Measurements from ENCODE around the gene ASB16.

Gene ASB16

DNA sequence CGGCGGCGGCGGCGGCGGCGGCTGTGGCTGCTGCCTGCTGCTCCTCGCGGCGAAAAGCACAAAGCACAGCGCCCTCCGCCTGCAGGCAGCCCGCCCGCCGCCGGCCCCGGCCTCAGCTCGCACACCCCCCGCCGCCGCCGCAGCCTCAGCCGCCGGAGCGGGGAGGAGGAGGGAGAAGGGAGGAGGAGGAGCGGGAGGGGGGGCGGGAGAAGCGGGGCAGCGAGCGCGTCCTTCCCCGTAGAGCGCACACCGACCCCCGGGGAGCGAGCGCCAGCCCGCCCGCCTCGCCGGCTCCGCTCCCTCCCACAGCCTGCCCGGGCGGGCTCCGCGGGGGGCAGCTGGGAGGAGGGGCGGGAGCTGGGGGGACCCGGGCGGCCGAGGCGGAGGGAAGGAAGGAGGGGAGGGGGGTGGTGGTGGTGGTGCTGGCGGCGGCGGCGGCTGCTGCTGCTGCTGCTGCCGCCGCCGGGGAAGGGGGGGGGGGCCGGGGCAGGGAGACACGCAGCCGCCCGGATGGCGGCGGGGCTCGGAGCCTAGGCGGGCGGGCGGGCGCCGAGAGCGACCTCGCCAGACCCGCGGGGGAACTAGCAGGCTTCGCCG is 49.2 kb downstream of the ASB16 start, which contains the start of gene UBTF:
Gene UBTF, minus strand, starts transcription at position 60 of the 597 bp plus-strand sequence. CDS start 1,446 bp downstream, outside the sequence.
- in situ Hi-C loops (cut with MboI; ENCODE audit: low sequenced_read_pairs), result loop anchor here (10.0 to 25.0 kb wide), 2 partner anchors 105 to 293 kb away; partner anchors contain the start of genes GPATCH8 and SLC25A39

DNA sequence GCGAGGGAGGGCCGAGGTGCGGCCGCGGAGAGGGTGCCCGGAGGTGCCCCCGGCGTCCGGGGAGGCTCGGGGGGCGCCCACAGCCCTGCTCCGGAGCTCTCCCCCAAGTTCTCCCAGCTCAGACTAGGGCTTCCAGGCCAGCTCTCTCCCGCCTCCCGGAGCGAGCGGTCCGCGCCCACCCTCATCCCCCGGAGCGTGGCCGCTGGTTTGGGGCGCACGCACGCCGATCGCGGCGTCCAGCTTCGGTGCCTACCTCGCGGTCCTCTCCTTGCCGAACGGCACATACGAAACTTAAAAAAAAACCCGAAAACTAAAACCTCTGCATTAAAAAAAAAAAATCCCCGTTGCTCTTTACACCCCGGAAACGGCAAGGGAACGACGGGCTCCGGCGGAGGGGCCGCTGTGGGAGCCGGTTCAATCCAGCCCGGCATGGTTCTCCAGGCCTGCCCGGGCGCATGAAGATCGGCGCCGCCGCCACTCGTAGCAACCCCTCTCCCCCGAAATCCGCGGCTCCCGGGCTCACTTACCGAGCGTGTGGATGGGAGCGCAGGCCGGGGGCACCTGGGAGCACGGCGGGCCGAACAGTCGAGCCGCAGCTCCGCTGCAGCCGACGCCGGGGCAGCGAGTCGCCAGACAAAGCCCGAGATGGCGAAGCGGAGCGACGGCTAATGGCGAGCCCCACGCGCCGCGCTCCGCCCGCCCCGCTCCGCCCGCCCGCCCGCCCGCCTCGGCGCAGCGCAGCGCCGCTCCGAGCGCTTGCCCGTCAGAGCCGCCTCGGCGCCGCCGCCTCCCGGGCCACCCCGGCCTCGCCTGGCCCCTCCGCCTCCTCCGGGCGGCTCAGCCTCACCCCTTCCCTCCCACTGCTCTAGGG is 49.9 kb downstream of the ASB16 start:
- in situ Hi-C loops (cut with MboI; ENCODE audit: low sequenced_read_pairs), result loop anchor here (10.0 to 25.0 kb wide), 2 partner anchors 104 to 292 kb away; partner anchors contain the start of genes GPATCH8 and SLC25A39

DNA sequence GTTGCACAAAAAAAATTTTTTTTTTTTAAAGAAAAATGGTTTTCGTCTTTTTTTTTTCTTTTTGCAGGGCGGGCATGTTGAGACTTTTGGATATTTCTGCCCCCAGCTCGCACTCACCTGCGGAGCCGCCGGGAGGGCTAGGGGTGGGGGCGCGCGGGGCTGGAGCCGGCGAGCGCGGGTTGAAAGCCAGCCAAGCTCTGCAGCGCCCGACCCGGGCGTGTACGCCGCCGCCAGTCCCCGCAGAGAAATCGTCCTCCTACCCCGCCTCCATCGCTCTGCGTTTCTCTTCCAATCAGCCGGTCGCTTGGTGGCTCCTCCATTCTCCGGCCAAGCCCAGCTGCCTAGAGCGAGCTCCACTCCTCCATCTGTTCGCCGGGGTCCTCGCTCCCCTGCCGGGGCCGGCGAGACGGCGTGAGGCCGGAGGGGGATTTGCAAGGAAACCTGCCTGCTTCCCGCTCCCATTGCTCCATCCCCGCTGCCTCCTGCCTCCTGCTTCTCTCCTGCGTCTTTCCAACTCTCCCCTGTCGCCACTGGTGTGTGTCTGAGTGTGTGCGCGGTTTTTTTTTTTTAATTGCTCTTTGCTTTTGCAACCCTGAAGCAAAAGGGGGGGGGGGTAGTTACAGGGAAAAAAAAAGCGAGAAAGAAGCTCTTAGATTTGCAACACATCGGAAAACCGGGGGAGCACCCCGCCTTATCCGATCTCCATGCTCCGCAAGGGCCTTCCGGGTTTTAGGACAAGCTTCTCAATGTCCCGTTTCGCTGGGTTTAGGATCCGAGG is 50.8 kb downstream of the ASB16 start:
- in situ Hi-C loops (cut with MboI; ENCODE audit: low sequenced_read_pairs), result loop anchor here (10.0 to 25.0 kb wide), 2 partner anchors 104 to 291 kb away; partner anchors contain the start of genes GPATCH8 and SLC25A39

DNA sequence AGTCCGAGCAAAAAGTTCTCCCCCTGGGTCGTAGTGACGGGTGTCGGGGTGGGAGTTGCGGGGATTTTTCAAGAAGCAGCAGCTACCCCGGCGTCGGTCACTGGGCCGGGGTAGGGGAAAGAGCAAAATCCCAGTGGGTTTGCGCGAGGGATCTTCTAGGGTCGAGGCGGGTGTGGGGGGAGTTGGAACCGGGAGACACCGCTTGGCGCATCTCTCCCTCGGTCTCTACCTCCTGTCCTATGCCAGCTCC is 51.3 kb downstream of the ASB16 start:
- in situ Hi-C loops (cut with MboI; ENCODE audit: low sequenced_read_pairs), result loop anchor here (10.0 to 25.0 kb wide), 2 partner anchors 103 to 291 kb away; partner anchors contain the start of genes GPATCH8 and SLC25A39

DNA sequence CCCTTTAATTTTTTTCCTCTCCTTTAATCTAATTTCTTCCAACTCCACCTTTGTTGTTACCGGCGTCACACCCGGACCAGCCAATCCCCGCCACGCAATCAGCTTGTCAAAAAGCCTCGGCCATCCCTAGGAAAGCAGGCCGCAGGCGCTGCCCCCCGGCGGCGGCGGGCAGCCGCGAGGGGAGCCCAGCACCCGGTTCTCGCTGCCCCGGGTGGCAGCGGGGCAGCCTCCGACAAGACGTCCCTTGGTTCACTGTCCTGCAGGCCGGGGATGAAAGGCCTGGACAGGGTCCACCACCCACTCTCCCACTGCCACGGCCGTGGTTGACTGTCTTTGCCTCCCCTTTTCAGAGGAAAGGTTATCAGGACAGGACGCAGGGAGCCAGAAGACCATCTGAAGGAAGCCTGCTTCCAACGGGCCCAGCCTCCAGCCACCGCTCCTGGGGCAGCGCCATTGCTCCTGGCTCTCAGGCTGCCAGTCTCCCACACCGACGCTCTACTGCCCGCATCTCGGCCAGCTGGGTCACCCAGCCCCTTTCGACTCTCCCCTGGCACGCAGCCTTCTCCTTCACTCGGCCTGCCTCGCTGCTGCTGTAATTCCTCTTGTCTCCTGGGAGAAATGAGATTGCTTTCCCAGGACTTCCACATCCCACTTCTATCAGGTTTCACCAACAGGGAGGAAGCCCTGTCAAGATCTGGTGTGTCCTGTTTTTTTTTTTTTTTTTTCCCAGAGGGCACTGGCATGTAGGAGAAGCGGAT is 51.8 kb downstream of the ASB16 start:
- in situ Hi-C loops (cut with MboI; ENCODE audit: low sequenced_read_pairs), result loop anchor here (10.0 to 25.0 kb wide), 2 partner anchors 103 to 290 kb away; partner anchors contain the start of genes GPATCH8 and SLC25A39

DNA sequence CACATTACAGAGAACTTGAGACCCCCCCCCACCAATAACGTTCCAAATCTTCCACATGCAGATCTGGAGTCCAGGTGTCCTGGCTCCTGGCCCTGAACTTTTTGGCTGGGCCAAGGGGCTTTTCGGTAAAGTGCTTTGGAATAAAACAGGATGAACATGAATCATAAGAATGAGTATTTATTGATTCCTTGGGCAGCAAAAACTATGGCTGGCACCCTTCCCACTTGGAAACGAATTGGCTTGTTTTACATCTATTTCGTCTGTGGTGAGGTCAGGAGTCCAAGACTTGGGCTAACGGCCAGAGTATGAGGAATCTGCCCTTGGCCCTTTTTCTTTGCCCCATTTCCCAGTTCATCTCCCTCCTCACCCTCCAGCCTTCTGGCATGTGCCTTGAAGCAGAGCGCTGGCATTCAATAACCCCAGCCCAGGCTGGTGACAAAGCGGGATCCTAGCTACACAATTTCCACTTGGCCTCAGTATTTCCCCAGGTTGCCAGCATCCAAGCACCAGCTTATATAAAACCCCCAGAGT is 53.1 kb downstream of the ASB16 start:
- in situ Hi-C loops (cut with MboI; ENCODE audit: low sequenced_read_pairs), result loop anchor here (10.0 to 25.0 kb wide), 2 partner anchors 101 to 289 kb away; partner anchors contain the start of genes GPATCH8 and SLC25A39

Data from HL-60/S4 treated with phorbol 12-myristate 13-acetate at 8.2 ng/mL for 4 days and 3 days (cell line).